ENCODE measurements around the gene TMTC4.

The TMTC4 gene

DNA sequence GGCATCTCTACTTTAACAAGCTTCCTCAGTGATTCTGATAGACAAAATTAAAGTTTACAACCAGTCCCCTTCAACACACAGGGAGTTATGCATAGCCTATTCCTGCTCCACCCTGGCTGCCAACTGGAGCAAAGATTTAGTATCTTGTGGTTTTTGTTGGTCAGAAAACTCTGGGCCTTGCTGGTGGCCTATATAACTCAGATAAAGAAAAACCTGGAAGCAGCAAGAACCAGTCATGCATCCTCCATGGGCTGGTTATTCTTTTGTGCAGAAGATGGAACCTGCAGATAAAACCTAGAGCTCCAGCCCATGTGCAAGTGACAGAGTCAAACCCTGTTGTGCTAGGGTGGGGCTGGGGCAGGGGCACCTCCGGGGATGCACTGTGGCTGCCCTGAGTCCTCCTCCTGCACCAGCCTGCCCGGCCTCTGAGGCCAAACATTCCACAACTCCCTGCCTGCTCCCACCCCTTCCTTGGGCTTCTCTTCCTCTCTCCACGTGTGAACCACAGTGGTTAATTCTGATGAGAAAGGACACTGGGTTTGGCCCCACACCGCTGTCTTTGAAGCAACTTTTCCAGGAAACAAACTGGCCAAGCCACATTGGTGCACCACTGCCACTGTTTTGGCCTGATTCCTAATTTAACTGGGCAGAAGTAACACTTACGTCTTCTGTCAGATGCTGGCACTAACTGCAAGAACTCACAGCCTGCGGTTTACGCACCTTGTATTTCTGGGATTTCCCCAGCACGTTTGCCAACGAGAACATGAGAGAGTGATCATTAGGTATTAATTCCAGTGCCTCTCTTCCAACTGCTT lies 62.7 kb downstream of the TMTC4 start:
- H3K4me3 ChIP-seq (ENCODE audit: low read depth, low read length): no peak overlapping the region
- CTCF ChIA-PET: interaction anchor here (1.0 kb wide), 1 partner anchor 9 kb away, joined by 3 read pairs; no protein-coding TSS in a partner anchor

DNA sequence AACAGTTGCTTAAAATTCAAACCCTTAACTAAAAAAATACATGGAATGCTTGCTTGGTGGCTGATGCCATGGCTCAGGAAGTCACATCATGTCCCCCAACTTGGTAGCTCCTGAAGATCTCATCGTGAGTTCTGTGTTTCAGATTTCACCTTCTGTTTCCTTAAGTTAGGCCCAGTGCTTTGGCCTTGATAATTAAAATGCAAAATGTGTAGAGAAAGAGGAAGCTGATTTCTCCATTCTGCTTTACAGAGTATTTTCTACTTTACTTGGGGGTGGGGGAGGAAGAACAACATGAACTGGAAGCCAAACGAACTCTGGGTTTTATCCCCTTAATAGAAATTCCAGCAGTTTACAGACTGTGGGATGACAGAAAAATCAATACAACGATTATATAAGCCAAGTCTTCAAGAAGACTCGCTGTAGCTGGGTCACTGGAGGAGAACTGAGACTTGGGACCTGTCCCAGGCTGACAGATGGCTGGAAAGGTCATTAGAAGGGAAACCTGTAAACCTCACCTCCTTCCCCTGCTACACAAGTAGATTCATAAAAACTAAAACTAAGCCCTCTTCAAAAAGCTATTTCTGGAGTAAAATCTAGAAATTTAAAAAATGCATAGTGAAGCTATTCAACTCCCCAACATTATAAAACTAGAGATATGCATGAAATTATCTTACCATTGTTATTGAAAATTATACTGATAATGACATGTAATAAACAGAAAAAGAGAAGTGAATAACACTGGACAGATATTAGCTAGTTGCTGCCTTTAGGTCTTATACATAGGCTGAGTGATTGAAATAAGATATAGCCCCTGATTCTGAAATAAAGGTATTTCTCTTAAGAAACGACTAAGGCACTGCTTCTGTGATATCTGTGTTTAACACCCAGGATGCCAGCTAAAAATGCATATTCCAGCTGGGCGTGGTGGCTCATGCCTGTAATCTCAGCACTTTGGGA lies 63.9 kb downstream of the TMTC4 start:
- TF ChIP-seq, protein P1, sequence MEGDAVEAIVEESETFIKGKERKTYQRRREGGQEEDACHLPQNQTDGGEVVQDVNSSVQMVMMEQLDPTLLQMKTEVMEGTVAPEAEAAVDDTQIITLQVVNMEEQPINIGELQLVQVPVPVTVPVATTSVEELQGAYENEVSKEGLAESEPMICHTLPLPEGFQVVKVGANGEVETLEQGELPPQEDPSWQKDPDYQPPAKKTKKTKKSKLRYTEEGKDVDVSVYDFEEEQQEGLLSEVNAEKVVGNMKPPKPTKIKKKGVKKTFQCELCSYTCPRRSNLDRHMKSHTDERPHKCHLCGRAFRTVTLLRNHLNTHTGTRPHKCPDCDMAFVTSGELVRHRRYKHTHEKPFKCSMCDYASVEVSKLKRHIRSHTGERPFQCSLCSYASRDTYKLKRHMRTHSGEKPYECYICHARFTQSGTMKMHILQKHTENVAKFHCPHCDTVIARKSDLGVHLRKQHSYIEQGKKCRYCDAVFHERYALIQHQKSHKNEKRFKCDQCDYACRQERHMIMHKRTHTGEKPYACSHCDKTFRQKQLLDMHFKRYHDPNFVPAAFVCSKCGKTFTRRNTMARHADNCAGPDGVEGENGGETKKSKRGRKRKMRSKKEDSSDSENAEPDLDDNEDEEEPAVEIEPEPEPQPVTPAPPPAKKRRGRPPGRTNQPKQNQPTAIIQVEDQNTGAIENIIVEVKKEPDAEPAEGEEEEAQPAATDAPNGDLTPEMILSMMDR (IDR thresholded peaks at IDR 0.05; ENCODE audit: insufficient read depth, low read length, missing control alignments): no peak
- CTCF ChIA-PET: interaction anchor here (1.0 to 1.5 kb wide), 4 partner anchors 10 to 516 kb away, joined by 3 to 4 read pairs (median 3); no protein-coding TSS in a partner anchor
- H3K4me3 ChIP-seq (ENCODE audit: low read depth, low read length): no peak overlapping the region
- DNase-seq (ENCODE audit: low read depth, low spot score): no peak
- POLR2A ChIA-PET: no interaction called here

More for the DNA sequence above, 62.7 kb downstream of the TMTC4 start:
- TF ChIP-seq, protein P1 (IDR thresholded peaks at IDR 0.05; ENCODE audit: insufficient read depth, low read length, missing control alignments): no peak
- POLR2A ChIA-PET: no interaction called here
- no peak for DNase-seq (ENCODE audit: low read depth, low spot score)

DNA sequence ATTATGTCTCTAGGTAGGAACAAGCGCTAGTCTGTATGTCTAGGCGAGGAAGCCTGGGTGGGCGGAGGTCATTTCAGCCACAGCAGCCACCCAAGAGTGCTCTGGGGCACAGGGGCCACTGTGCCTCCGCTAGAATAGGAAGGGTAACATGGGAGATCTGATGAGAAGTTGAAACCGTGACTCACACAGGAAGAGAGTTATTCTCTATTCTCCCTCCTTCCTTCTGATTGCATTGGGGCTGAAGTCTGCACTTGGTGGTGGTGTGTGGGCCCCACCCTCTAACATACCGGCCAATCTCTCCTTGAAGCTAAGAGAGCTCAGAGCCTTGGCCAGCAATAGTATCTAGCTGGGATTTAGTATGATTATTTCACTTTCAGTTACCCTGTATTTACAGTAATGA lies 65.7 kb downstream of the TMTC4 start:
- TF ChIP-seq, protein P1 (IDR thresholded peaks at IDR 0.05; ENCODE audit: insufficient read depth, low read length, missing control alignments): no peak
- H3K4me3 ChIP-seq (ENCODE audit: low read depth, low read length): no peak overlapping the region
- ChIA-PET CTCF (interaction anchor here (0.9 to 1.0 kb wide), 3 partner anchors 20 to 36 kb away, joined by 3 read pairs; partner anchors contain the start of gene GGACT), POLR2A (no interaction called here)
- no peak for DNase-seq (ENCODE audit: low read depth, low spot score)

DNA sequence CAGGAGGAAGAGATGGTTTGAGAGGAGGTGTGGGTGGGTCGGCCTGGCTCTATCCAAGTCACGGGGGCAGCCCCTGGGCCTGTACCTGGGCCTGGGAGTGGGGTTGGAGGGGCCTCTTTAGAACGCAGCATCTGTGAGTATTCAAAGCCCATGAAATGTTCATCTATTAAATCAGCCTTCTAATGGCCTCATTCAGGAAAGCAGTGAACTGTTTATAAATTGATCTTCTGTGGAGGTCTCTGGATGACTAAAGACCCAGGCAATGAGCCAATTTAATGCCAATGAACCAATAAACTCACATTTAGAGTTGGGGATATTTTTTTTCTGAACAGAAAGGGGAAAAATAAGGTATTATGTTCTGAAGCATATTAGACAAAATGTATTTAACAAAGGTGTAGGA lies 66.1 kb downstream of the TMTC4 start:
- TF ChIP-seq, protein P1 (IDR thresholded peaks at IDR 0.05; ENCODE audit: insufficient read depth, low read length, missing control alignments): no peak
- ChIA-PET POLR2A (no interaction called here), CTCF (interaction anchor here (0.9 kb wide), 1 partner anchor 36 kb away, joined by 3 read pairs; no protein-coding TSS in a partner anchor)
- DNase-seq (ENCODE audit: low read depth, low spot score): no peak
- H3K4me3 ChIP-seq (ENCODE audit: low read depth, low read length): no peak overlapping the region

DNA sequence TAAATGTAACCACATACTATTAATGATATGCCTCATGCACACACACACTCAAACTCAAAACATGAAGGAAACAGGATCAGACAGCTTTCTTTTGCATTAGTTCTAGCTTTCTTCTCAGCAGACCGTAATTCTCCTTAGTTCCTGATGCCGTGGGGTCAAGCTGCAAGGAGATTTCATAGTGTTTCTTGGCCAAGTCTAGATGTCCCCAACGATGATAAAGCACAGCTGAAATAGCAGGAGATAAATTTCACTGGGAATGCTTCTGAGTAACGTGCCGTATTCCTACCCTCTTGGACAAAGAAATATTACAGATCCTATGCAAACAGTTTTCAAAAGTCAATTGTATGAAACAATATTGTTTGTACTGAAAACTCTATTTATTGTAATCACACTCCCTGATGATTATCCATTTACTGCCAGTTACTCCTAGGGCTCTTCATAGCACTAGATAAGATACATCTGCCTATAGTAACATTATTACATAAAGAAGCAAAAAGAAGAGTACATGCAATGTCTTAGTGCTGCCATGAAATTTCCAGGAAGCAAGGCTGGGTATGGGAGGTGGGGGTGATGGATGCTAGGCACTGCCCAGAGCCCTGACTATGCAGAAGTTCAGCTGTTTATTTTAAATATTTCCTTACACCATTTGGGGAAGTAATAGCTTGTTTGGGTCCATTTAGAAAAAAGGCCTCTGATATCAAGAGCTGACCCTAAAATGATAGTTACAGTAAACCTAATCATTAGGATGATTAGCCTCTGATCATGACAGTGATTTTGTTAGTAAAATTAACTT lies 69.5 kb downstream of the TMTC4 start:
- H3K4me3 ChIP-seq (ENCODE audit: low read depth, low read length): no peak overlapping the region
- POLR2A ChIA-PET: no interaction called here
- CTCF ChIA-PET: interaction anchor here (0.9 to 2.1 kb wide), 3 partner anchors 13 to 32 kb away, joined by 3 to 13 read pairs (median 4); partner anchors contain the start of gene GGACT
- DNase-seq (ENCODE audit: low read depth, low spot score): no peak
- TF ChIP-seq, protein P1 (IDR thresholded peaks at IDR 0.05; ENCODE audit: insufficient read depth, low read length, missing control alignments): no peak

Data from AG04449 (cell line).